Gastrocnemius medialis (tissue), 4 donors: ENCODE measurements around the gene ARFGAP1. TPM values are rescaled to one million over a fixed set of nuclear protein-coding genes. Genes with fewer than 3 reads are reported as not detected.

Source experiments
- ATAC-seq, 2 donors: fragments of 150-250 bp; one replicate each; pipeline ENCODE4 v1.9.1; 2016
- DNase-seq, 2 donors: peaks; one replicate each; pipeline ENCODE4 v3.0.0-alpha.2; 2019
- H3K27ac ChIP-seq, 4 donors: fragments of 200-600 bp; sonication (generic); 1 replicate in 1 of 4; 2 replicates in 3 of 4; pipeline ENCODE4 v1.5.1; 2016 to 2018; ENCODE audit warnings: mild to moderate bottlenecking in 2 of 4, moderate library complexity in 1 of 4
- H3K27me3 ChIP-seq, 3 donors: fragments of 200-600 bp; sonication (generic) in 2 of 3; 1 replicate in 1 of 3; 2 replicates in 2 of 3; pipeline versions ENCODE4 v1.5.1 to v1.6.0; 2016 to 2019; ENCODE audit warnings: mild to moderate bottlenecking in 1 of 3, moderate library complexity in 1 of 3
- H3K36me3 ChIP-seq, 2 donors: fragments of 200-600 bp; sonication (generic) in 1 of 2; one replicate each; pipeline ENCODE4 v1.5.1; 2017 to 2018
- H3K4me1 ChIP-seq, 2 donors: fragments of 200-600 bp; sonication (generic) in 1 of 2; one replicate each; pipeline ENCODE4 v1.5.1; 2016 to 2017; ENCODE audit warnings: mild to moderate bottlenecking in 2 of 2
- H3K4me3 ChIP-seq, 4 donors: fragments of 200-600 bp; sonication (generic) in 3 of 4; 1 replicate in 1 of 4; 2 replicates in 3 of 4; pipeline ENCODE4 v1.5.1; 2016 to 2019; ENCODE audit warnings: mild to moderate bottlenecking in 2 of 4
- H3K9me3 ChIP-seq, 3 donors: fragments of 200-600 bp; sonication (generic) in 2 of 3; 1 replicate in 1 of 3; 2 replicates in 2 of 3; pipeline ENCODE4 v1.5.1; 2016 to 2019
- CTCF ChIP-seq, 5 experiments: fragments of 450-650 bp in 3 of 5; fragments of 200-600 bp in 2 of 5; sonication (generic) in 2 of 5; IDR thresholded peaks in 4 of 5; conservative IDR thresholded peaks in 1 of 5; 1 replicate in 4 of 5; 2 replicates in 1 of 5; pipeline ENCODE4 v1.5.1; 2016 to 2019; ENCODE audit warnings: antibody characterized with exemption in 5 of 5, mild to moderate bottlenecking in 3 of 5, moderate library complexity in 3 of 5
- POLR2A ChIP-seq, 2 donors: fragments of 450-650 bp; IDR thresholded peaks; one replicate each; pipeline ENCODE4 v1.6.1; 2017; ENCODE audit warnings: antibody characterized with exemption in 2 of 2, mild to moderate bottlenecking in 2 of 2, moderate library complexity in 2 of 2
- in situ Hi-C, 4 donors: fragments of 200-750 bp; cut with MboI; loops; one replicate each; pipeline versions ENCODE4 v1.15.0 to v1.8.0; 2017; ENCODE audit warnings: low sequenced_read_pairs in 4 of 4
- intact Hi-C: fragments of 100-400 bp; cut with DNase I; formaldehyde crosslinking; loops from one replicate; pipeline ENCODE4 v1.15.1; 2023; ENCODE audit warnings: low total_unique reads
- total RNA-seq, 4 donors: library from RNA; depleted of rRNA; stranded (reverse); fragments of >200 nt; gene quantifications; one replicate each; pipeline versions ENCODE4 v1.1.0 to v1.2.3, GENCODE V29; 2016

The ARFGAP1 gene
- total RNA-seq, 4 donors from 2014 or later, result 15.2 to 24.4 (median 18.0) TPM

- ATAC-seq (no peak), DNase-seq (no peak)
- no peak for TF ChIP-seq POLR2A (IDR thresholded peaks at IDR 0.05)
- intact Hi-C loops, result no loop called here
- Histone ChIP-seq H3K4me1 (peaks cover 19 to 24% of the 10 kb centered on the region in 2 donors), H3K36me3 (peaks cover 0 to 40% of the 10 kb centered on the region in 2 donors), H3K27ac (no peak overlapping the region), H3K4me3 (peak overlapping the region in 1 of 4 donors; percentile 84), H3K27me3 (peaks cover 0 to under 1% (median 0%) of the 10 kb centered on the region in 3 donors), H3K9me3 (no peaks in the 10 kb centered on the region)
- in situ Hi-C loops, result no loop called here
Measured at GRCh38 chr20:63274381-63275228, 2.0 kb downstream of the ARFGAP1 start.

- H3K4me3 ChIP-seq, result no peak overlapping the region
- in situ Hi-C loops, result no loop called here
- no peak for DNase-seq
- intact Hi-C loops, result no loop called here
- no peak for ATAC-seq
- H3K27ac ChIP-seq, result no peak overlapping the region
- peaks cover 19 to 24% of the 10 kb centered on the region in 2 donors for H3K4me1 ChIP-seq
- TF ChIP-seq CTCF (IDR thresholded peaks at IDR 0.05 in 4 of 5, conservative IDR thresholded peaks at IDR 0.05 in 1 of 5), result no peak
- TF ChIP-seq POLR2A (IDR thresholded peaks at IDR 0.05), result no peak
- H3K27me3 ChIP-seq, result no peaks in the 10 kb centered on the region
- H3K36me3 ChIP-seq, result peaks cover 0 to 52% of the 10 kb centered on the region in 2 donors
- no peaks in the 10 kb centered on the region for H3K9me3 ChIP-seq
Measured at GRCh38 chr20:63275825-63276224, 3.2 kb downstream of the ARFGAP1 start.

DNA sequence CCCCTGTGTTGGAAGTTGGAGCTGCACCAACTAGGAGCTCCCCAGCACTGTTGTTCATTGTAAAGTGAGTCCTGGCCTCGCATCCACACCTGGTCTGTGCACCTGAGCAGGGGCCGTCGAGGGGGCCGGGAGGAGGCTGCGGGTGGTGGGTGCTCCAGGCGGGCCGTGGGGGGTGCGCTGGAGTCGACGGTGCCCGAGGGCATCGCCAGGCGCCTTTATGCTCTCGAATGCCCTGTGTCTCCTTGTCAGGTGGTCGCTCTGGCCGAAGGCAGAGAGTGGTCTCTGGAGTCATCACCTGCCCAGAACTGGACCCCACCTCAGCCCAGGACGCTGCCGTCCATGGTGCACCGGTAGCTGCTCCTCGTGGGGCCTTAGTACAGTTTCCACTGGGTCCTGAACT, 4.3 kb downstream of the ARFGAP1 start:
- in situ Hi-C loops, result no loop called here
- DNase-seq (no peak), ATAC-seq (no peak)
- H3K27me3 ChIP-seq, result no peaks in the 10 kb centered on the region
- intact Hi-C loops, result no loop called here
- H3K4me1 ChIP-seq, result peaks cover 18 to 19% of the 10 kb centered on the region in 2 donors
- H3K4me3 ChIP-seq, result no peak overlapping the region
- TF ChIP-seq CTCF (IDR thresholded peaks at IDR 0.05 in 4 of 5, conservative IDR thresholded peaks at IDR 0.05 in 1 of 5) (no peak), POLR2A (IDR thresholded peaks at IDR 0.05) (no peak)
- no peak overlapping the region for H3K27ac ChIP-seq
- H3K9me3 ChIP-seq, result no peaks in the 10 kb centered on the region
- H3K36me3 ChIP-seq, result peaks cover 0 to 64% of the 10 kb centered on the region in 2 donors

- Histone ChIP-seq H3K4me1 (peaks cover 15 to 19% of the 10 kb centered on the region in 2 donors), H3K9me3 (no peaks in the 10 kb centered on the region), H3K4me3 (no peak overlapping the region), H3K27me3 (no peaks in the 10 kb centered on the region), H3K27ac (no peak overlapping the region), H3K36me3 (peaks cover 0 to 66% of the 10 kb centered on the region in 2 donors)
- TF ChIP-seq CTCF (IDR thresholded peaks at IDR 0.05 in 4 of 5, conservative IDR thresholded peaks at IDR 0.05 in 1 of 5), result no peak
- in situ Hi-C loops (no loop called here), intact Hi-C loops (no loop called here)
- DNase-seq (no peak), ATAC-seq (no peak)
Measured at GRCh38 chr20:63277466-63278272, 5.1 kb downstream of the ARFGAP1 start.

- H3K4me1 ChIP-seq, result peaks cover 9 to 13% of the 10 kb centered on the region in 2 donors
- ATAC-seq, result no peak
- peaks cover 0 to 74% of the 10 kb centered on the region in 2 donors for H3K36me3 ChIP-seq
- no peak overlapping the region for H3K4me3 ChIP-seq
- TF ChIP-seq CTCF (IDR thresholded peaks at IDR 0.05 in 4 of 5, conservative IDR thresholded peaks at IDR 0.05 in 1 of 5) (no peak), POLR2A (IDR thresholded peaks at IDR 0.05) (no peak)
- in situ Hi-C loops, result no loop called here
- intact Hi-C loops, result no loop called here
- no peaks in the 10 kb centered on the region for H3K27me3 ChIP-seq
- no peak for DNase-seq
- no peak overlapping the region for H3K27ac ChIP-seq
- no peaks in the 10 kb centered on the region for H3K9me3 ChIP-seq
Measured at GRCh38 chr20:63278661-63279060, 6.0 kb downstream of the ARFGAP1 start.
